Measurements from ENCODE around the gene ATP5PD. TPM values are rescaled to one million over a fixed set of nuclear protein-coding genes. Genes with fewer than 3 reads are reported as not detected.

ATP5PD gene
- total and polyA plus RNA-seq, 8 donors, result 199 to 237 (median 212) TPM

DNA sequence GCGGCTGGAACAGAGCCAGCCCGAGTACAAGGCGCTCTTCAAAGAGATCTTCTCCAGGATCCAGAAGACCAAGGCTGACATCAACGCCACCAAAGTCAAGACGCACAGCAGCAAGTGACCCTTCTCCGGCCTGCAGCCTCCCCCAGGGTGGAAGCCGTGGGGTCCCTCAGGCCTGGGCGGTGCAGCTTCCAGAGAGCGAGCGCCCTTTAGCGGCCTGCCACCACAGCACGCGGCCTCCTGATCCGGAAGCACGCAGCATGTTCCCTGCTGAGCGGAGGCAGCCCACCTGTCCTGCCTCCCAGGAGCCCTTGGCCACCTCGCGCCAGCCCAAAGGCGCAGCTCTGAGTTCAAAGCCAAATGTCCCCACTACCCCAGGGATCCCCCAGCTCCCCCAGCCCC, 42.8 kb downstream of the ATP5PD start:
- TF ChIP-seq, protein P1, sequence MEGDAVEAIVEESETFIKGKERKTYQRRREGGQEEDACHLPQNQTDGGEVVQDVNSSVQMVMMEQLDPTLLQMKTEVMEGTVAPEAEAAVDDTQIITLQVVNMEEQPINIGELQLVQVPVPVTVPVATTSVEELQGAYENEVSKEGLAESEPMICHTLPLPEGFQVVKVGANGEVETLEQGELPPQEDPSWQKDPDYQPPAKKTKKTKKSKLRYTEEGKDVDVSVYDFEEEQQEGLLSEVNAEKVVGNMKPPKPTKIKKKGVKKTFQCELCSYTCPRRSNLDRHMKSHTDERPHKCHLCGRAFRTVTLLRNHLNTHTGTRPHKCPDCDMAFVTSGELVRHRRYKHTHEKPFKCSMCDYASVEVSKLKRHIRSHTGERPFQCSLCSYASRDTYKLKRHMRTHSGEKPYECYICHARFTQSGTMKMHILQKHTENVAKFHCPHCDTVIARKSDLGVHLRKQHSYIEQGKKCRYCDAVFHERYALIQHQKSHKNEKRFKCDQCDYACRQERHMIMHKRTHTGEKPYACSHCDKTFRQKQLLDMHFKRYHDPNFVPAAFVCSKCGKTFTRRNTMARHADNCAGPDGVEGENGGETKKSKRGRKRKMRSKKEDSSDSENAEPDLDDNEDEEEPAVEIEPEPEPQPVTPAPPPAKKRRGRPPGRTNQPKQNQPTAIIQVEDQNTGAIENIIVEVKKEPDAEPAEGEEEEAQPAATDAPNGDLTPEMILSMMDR (IDR thresholded peaks at IDR 0.05), result no peak
- Histone ChIP-seq H3K27me3 (no peaks in the 10 kb centered on the region), H3K36me3 (peaks cover 0 to 42% of the 10 kb centered on the region in 2 donors), H3K27ac (no peak overlapping the region), H3K4me3 (no peak overlapping the region), H3K4me1 (no peaks in the 10 kb centered on the region), H3K9me3 (no peaks in the 10 kb centered on the region)
- intact Hi-C loops (cut with DNase I), result no loop called here
- ATAC-seq (no peak), DNase-seq (no peak)

DNA sequence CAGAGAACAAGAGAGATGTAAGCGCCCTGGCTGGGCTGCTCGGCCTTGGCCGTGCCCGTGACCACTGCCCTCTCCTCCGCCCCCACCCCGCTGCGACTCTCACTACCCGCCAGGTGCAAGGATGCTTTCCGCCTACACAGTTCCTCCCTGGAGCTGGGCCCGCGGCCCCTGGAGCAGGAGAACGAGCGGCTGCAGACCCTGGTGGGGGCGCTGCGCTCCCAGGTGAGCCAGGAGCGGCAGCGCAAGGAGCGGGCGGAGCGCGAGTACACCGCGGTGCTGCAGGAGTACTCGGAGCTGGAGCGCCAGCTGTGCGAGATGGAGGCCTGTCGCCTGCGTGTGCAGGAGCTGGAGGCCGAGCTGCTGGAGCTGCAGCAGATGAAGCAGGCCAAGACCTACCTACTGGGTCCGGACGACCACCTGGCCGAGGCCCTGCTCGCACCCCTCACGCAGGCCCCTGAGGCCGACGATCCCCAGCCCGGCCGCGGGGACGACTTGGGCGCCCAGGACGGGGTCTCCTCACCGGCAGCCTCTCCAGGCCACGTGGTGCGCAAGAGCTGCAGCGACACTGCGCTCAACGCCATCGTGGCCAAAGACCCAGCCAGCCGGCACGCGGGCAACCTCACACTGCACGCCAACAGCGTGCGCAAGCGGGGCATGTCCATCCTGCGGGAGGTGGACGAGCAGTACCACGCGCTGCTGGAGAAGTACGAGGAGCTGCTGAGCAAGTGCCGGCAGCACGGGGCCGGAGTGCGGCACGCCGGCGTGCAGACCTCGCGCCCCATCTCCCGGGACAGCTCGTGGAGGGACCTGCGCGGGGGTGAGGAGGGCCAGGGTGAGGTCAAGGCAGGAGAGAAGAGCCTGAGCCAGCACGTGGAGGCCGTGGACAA, 43.5 kb downstream of the ATP5PD start:
- peaks cover 0 to 42% of the 10 kb centered on the region in 2 donors for H3K36me3 ChIP-seq
- H3K4me3 ChIP-seq, result no peak overlapping the region
- intact Hi-C loops (cut with DNase I), result no loop called here
- no peaks in the 10 kb centered on the region for H3K4me1 ChIP-seq
- TF ChIP-seq, protein P1 (IDR thresholded peaks at IDR 0.05), result no peak
- no peaks in the 10 kb centered on the region for H3K9me3 ChIP-seq
- ATAC-seq (no peak), DNase-seq (no peak)
- no peak overlapping the region for H3K27ac ChIP-seq
- no peaks in the 10 kb centered on the region for H3K27me3 ChIP-seq

DNA sequence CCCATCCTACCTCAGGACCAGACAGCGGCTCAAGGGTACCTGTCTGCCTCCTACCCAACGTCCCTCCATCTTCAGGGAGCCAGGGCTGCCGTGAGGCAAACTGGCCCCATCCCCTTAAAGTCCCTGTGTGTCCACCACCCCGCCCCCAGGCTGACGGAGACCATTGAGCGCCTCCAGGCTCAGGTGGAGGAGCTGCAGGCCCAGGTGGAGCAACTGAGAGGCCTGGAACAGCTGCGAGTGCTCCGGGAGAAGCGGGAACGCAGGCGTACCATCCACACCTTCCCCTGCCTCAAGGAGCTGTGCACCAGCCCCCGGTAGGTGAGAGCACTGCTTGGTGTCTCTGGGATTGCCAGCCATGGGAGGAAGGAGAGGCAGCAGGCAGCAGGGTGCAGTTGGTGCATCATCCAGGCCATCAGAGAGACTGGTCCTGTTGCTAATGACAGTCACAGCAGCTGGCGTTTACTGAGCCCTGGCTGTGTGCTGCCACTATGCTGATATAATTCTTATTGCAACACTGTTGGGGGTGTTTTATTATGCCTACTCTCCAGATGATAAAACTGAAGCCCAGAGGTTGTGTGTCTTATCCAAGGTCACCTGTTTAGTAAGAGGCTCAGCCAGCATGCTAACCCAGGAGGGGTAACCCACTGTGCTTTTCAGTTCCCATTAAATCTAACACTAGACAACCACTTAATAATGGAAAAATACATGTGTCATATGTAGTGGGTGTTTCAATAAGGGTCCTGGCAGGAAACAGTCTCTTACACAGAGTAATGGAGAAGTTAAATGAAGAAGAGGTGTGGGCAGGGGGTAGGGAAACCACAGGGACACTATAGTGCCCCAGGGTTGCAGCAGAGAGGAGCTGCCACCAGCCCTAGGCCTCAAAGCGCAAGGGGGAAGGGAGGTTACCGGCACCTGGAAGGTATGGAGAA, 44.6 kb downstream of the ATP5PD start:
- ATAC-seq (no peak), DNase-seq (no peak)
- Histone ChIP-seq H3K27ac (no peak overlapping the region), H3K27me3 (no peaks in the 10 kb centered on the region), H3K4me3 (no peak overlapping the region), H3K4me1 (no peaks in the 10 kb centered on the region), H3K9me3 (no peaks in the 10 kb centered on the region), H3K36me3 (peaks cover 0 to 42% of the 10 kb centered on the region in 2 donors)
- TF ChIP-seq, protein P1 (IDR thresholded peaks at IDR 0.05), result no peak
- intact Hi-C loops (cut with DNase I), result no loop called here

DNA sequence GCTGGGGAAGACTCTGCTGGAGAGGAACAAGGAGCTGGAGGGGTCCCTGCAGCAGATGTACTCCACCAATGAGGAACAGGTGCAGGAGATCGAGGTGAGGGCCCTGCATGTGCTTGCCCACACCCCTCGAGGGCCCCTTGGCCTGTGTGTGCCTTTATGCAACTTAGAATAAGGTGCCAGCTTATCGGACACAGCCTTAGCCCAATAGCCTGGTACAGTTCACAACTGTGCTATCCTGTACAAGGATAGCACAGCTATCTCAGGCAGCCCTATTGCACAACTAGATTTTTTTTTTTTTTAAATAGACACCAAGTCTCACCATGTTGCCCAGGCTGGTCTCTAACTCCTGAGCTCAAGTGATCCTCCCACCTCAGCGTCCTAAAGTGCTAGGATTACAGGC, 47.2 kb downstream of the ATP5PD start:
- DNase-seq (no peak), ATAC-seq (no peak)

More for the DNA sequence above, 47.2 kb downstream of the ATP5PD start:
- intact Hi-C loops (cut with DNase I), result no loop called here
- H3K9me3 ChIP-seq, result no peaks in the 10 kb centered on the region
- H3K36me3 ChIP-seq, result peaks cover 0 to 36% of the 10 kb centered on the region in 2 donors
- no peaks in the 10 kb centered on the region for H3K4me1 ChIP-seq
- no peak overlapping the region for H3K27ac ChIP-seq
- no peaks in the 10 kb centered on the region for H3K27me3 ChIP-seq
- TF ChIP-seq, protein P1 (IDR thresholded peaks at IDR 0.05), result no peak
- no peak overlapping the region for H3K4me3 ChIP-seq

All from left lung (tissue), 10 donors.